Neural crest cell (in vitro differentiated cells): ENCODE data around the gene ANKRD26. TPM values are rescaled to one million over a fixed set of nuclear protein-coding genes. Genes with fewer than 3 reads are reported as not detected.
"Not testable (repeated sequence)": the region's sequence is repeated elsewhere in the genome, so short reads cannot be mapped to it uniquely, and the experiment has no call there.

Source experiments
- DNase-seq: peaks from one replicate; pipeline ENCODE4 v3.0.0; 2021; ENCODE audit warnings: low read depth, mixed read lengths, low spot score
- H3K27ac Mint-ChIP-seq: one replicate; pipeline ENCODE4 v1.8.0; 2021; ENCODE audit warnings: mild to moderate bottlenecking, mixed read lengths; ENCODE audit not compliant: unreplicated experiment
- H3K27me3 Mint-ChIP-seq: 2 replicates; pipeline ENCODE4 v1.8.0; 2021; ENCODE audit warnings: low read depth, mild to moderate bottlenecking, mixed read lengths
- H3K36me3 Mint-ChIP-seq: 2 replicates; pipeline ENCODE4 v1.8.0; 2021; ENCODE audit warnings: low read depth, mild to moderate bottlenecking, mixed read lengths
- H3K4me1 Mint-ChIP-seq: 2 replicates; pipeline ENCODE4 v1.8.0; 2021; ENCODE audit warnings: mixed read lengths
- H3K4me3 Mint-ChIP-seq: one replicate; pipeline ENCODE4 v1.8.0; 2021; ENCODE audit warnings: mild to moderate bottlenecking, mixed read lengths
- H3K9me3 Mint-ChIP-seq: 2 replicates; pipeline ENCODE4 v1.8.0; 2021; ENCODE audit warnings: mixed read lengths
- total RNA-seq: library from RNA; stranded (reverse); gene quantifications from 2 replicates; pipeline ENCODE4 v1.2.1, GENCODE V29; 2021
- TF ChIP-seq, protein P1 (sequence below): fragments of 200-600 bp; sonication (generic); conservative IDR thresholded peaks from 2 replicates; pipeline ENCODE4 v1.5.0; 2021; ENCODE audit warnings: antibody characterized with exemption, mild to moderate bottlenecking

ANKRD26 gene
- total RNA-seq, 1 donor from 2014 or later: 17.8 TPM

GRCh38 chr10:27088119-27089044, 11.9 kb downstream of the ANKRD26 start:
- Mint-ChIP-seq H3K27ac (no peak overlapping the region), H3K27me3 (no peaks in the 10 kb centered on the region), H3K9me3 (no peaks in the 10 kb centered on the region), H3K4me1 (no peaks in the 10 kb centered on the region), H3K4me3 (no peak overlapping the region), H3K36me3 (peaks cover 13% of the 10 kb centered on the region)
- TF ChIP-seq, protein P1, sequence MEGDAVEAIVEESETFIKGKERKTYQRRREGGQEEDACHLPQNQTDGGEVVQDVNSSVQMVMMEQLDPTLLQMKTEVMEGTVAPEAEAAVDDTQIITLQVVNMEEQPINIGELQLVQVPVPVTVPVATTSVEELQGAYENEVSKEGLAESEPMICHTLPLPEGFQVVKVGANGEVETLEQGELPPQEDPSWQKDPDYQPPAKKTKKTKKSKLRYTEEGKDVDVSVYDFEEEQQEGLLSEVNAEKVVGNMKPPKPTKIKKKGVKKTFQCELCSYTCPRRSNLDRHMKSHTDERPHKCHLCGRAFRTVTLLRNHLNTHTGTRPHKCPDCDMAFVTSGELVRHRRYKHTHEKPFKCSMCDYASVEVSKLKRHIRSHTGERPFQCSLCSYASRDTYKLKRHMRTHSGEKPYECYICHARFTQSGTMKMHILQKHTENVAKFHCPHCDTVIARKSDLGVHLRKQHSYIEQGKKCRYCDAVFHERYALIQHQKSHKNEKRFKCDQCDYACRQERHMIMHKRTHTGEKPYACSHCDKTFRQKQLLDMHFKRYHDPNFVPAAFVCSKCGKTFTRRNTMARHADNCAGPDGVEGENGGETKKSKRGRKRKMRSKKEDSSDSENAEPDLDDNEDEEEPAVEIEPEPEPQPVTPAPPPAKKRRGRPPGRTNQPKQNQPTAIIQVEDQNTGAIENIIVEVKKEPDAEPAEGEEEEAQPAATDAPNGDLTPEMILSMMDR: no peak
- DNase-seq: no peak

DNA sequence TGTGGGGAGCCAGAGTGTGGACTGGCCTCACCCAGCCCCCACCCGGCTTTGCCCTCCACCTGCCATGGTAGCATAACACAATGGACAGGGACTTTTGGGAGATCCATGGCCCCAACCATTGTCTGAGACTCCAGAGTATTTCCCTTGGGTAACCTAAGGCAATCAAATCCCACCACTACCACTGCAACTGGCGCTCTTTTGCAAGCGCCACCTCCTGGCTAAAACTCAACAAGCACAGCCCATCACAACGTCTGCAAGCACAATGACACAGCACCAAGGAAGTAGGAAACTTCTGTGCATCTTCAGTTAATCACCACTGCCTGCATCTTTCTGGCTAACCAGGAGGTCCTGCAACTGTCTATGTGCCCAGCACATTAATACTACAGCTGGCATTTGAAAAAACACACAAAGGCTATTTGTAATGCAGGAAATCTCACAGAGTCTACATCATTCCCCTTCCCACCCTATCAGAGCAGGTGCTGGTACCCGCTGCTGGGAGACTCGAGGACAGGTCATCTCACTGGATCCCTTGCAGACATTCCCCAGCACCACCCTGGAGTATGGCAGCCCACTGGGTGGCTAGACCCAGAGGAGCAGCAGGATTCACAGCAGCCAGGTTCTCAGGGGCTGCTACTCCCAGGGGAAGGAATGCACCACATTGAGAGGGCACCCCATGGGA, 27.7 kb downstream of the ANKRD26 start:
- Mint-ChIP-seq H3K27me3 (no peaks in the 10 kb centered on the region), H3K27ac (no peak overlapping the region), H3K4me3 (no peak overlapping the region), H3K9me3 (no peaks in the 10 kb centered on the region), H3K36me3 (peaks cover 43% of the 10 kb centered on the region), H3K4me1 (no peaks in the 10 kb centered on the region)
- TF ChIP-seq, protein P1: peak; percentile 20
- no peak for DNase-seq

GRCh38 chr10:27068217-27068891, 31.9 kb downstream of the ANKRD26 start:
- H3K27ac Mint-ChIP-seq: no peak overlapping the region
- H3K36me3 Mint-ChIP-seq: peaks cover 32% of the 10 kb centered on the region
- H3K4me3 Mint-ChIP-seq: no peak overlapping the region
- TF ChIP-seq, protein P1: no peak
- DNase-seq: no peak
- H3K27me3 Mint-ChIP-seq: no peaks in the 10 kb centered on the region
- H3K4me1 Mint-ChIP-seq: no peaks in the 10 kb centered on the region
- no peaks in the 10 kb centered on the region for H3K9me3 Mint-ChIP-seq

GRCh38 chr10:27065084-27065483, 35.2 kb downstream of the ANKRD26 start:
- H3K36me3 Mint-ChIP-seq: peaks cover 27% of the 10 kb centered on the region
- H3K4me3 Mint-ChIP-seq: no peak overlapping the region

DNA sequence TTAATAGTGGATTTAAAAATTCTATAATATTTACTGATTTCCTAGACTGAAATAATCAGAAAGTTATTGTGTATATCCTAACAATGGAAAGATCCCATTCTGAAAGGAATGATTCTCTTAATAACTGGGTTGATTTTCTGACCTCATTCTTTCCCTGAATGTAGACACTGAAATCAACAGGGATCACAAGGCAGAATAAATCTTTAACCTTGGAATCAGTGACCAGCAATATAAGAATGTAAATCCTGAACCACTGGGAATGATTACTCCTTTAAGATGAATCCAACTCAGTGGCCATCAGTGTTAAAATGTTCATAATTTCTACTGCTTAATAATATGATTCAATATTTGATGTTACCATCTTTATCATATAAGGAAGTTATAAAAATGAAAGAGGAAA, 47.6 kb downstream of the ANKRD26 start:
- TF ChIP-seq, protein P1: no peak
- H3K4me1 Mint-ChIP-seq: no peaks in the 10 kb centered on the region
- H3K27me3 Mint-ChIP-seq: no peaks in the 10 kb centered on the region
- no peak overlapping the region for H3K4me3 Mint-ChIP-seq
- no peaks in the 10 kb centered on the region for H3K9me3 Mint-ChIP-seq
- peaks cover 2% of the 10 kb centered on the region for H3K36me3 Mint-ChIP-seq
- no peak overlapping the region for H3K27ac Mint-ChIP-seq
- no peak for DNase-seq

More at GRCh38 chr10:27065084-27065483, 35.2 kb downstream of the ANKRD26 start:
- no peaks in the 10 kb centered on the region for H3K9me3 Mint-ChIP-seq
- no peaks in the 10 kb centered on the region for H3K4me1 Mint-ChIP-seq
- no peak overlapping the region for H3K27ac Mint-ChIP-seq
- TF ChIP-seq, protein P1: no peak
- no peaks in the 10 kb centered on the region for H3K27me3 Mint-ChIP-seq
- DNase-seq: no peak

GRCh38 chr10:27045247-27045646, 55.0 kb downstream of the ANKRD26 start:
- not testable (repeated sequence) for H3K27ac Mint-ChIP-seq, H3K27me3 Mint-ChIP-seq, H3K36me3 Mint-ChIP-seq

More at GRCh38 chr10:27045247-27045646, 55.0 kb downstream of the ANKRD26 start:
- H3K4me3 Mint-ChIP-seq, H3K9me3 Mint-ChIP-seq, H3K4me1 Mint-ChIP-seq, DNase-seq: not testable (repeated sequence)
